ENCODE measurements around the gene GRIN1.

The GRIN1 gene

DNA sequence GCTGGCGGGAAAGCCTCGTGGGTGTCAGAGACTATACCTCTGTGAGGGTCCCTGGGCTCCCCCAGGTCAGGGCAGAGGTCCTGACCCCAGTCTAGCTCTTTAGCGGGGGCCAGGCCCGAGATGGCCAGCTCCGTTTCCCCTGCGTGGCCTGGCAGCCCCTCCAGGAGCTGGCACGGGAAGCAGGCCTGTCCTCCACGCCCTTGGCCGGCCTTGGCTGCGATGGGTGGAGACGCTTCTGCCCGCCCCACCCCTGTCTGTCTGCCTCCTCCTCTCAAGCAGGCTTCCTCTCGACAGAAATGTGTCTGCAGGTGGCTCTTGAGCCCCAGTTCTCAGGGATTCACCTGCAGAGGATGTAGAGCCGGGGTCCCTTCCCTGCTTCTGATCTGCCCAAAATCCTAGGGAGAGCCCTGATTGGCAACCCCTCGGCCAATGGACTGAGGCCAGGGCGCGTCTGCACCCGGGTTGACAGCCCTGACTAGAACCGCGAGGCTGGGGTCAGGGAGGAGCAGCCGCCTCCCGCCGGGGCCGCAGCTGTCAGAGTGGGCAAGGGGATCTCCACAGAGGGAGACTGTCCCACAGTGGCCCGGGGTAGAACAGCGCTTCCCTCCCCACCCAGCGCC lies 2.6 kb upstream of the GRIN1 start:
- no peak for TF ChIP-seq CTCF (conservative IDR thresholded peaks at IDR 0.05; ENCODE audit: control insufficient read depth, insufficient read depth, low read depth, low read length)
- DNase-seq (ENCODE audit: low read depth), result no peak
- no peak overlapping the region for H3K4me3 ChIP-seq (ENCODE audit: control insufficient read depth, low read depth, low read length)

DNA sequence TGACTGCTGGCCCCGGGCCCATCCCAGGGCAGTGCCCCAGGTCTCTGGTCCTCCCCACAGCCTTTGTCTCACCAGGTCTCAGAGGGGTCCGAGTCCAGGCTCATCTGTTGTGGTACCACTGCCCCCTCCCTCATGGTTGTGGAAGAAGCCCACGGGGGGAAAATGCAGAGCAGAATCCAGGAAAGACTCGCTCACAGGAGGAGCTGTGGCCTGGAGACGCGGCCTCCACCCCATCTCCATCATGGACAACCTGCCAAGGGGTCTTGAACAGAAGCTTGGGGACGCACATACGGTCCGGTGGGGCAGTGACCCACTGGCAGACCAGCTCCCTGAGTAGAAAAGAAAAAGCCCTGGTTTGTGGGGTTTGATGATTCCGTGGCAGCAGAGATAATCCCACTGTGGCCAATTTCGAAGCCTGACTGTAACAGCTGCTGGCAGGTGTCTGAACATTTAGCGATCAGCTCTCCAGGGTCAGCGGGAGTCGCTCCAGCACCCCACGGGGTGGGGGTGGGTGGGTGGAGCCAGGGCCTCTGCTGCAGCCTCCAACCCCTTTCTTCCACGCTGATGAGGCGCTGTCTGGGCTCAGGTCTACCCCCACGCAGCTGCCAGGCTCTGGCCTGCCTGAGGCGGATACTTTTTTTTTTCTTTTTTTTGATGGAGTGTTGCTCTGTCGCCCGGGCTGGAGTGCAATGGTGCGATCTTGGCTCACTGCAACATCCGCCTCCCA lies 1.9 kb upstream of the GRIN1 start:
- no peak for TF ChIP-seq CTCF (conservative IDR thresholded peaks at IDR 0.05; ENCODE audit: control insufficient read depth, insufficient read depth, low read depth, low read length)
- no peak overlapping the region for H3K4me3 ChIP-seq (ENCODE audit: control insufficient read depth, low read depth, low read length)
- DNase-seq (ENCODE audit: low read depth), result no peak

GRCh38 chr9:137138058-137138721 lies 764 bp upstream of the GRIN1 start:
- TF ChIP-seq CTCF (conservative IDR thresholded peaks at IDR 0.05; ENCODE audit: control insufficient read depth, insufficient read depth, low read depth, low read length), result no peak
- DNase-seq (ENCODE audit: low read depth), result no peak
- H3K4me3 ChIP-seq (ENCODE audit: control insufficient read depth, low read depth, low read length), result no peak overlapping the region

DNA sequence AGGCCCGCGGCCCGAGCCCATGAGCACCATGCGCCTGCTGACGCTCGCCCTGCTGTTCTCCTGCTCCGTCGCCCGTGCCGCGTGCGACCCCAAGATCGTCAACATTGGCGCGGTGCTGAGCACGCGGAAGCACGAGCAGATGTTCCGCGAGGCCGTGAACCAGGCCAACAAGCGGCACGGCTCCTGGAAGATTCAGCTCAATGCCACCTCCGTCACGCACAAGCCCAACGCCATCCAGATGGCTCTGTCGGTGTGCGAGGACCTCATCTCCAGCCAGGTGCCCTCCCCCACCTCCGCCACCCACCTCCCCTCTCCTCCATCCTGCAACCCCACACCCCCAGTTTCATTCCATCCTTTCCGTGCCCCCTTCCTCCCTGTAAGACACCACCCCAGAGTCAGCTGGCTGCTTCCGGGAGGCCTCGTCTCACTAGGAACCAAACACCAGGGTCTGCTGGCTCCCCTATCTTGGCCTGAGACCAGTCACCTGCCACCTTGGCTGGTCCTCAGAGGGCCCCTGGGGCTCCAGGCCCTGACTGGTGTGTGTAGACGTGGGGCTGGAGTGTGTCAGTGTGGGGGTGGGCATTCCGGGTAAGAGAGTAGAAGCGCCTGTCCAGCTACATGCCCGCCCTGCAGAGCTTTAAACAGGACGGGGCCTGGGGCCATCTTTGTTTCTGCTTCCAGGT lies 655 bp downstream of the GRIN1 start:
- no peak for TF ChIP-seq CTCF (conservative IDR thresholded peaks at IDR 0.05; ENCODE audit: control insufficient read depth, insufficient read depth, low read depth, low read length)

GRCh38 chr9:137140151-137141012 lies 1.4 kb downstream of the GRIN1 start:
- DNase-seq (ENCODE audit: low read depth), result no peak
- TF ChIP-seq CTCF (conservative IDR thresholded peaks at IDR 0.05; ENCODE audit: control insufficient read depth, insufficient read depth, low read depth, low read length), result no peak
- no peak overlapping the region for H3K4me3 ChIP-seq (ENCODE audit: control insufficient read depth, low read depth, low read length)

More for the DNA sequence above, 655 bp downstream of the GRIN1 start:
- DNase-seq (ENCODE audit: low read depth), result no peak
- H3K4me3 ChIP-seq (ENCODE audit: control insufficient read depth, low read depth, low read length), result no peak overlapping the region

Data from fibroblast of mammary gland (primary cell).